ENCODE data around the gene DNMT1.
"Not testable (repeated sequence)": the region's sequence is repeated elsewhere in the genome, so short reads cannot be mapped to it uniquely, and the experiment has no call there.

DNA sequence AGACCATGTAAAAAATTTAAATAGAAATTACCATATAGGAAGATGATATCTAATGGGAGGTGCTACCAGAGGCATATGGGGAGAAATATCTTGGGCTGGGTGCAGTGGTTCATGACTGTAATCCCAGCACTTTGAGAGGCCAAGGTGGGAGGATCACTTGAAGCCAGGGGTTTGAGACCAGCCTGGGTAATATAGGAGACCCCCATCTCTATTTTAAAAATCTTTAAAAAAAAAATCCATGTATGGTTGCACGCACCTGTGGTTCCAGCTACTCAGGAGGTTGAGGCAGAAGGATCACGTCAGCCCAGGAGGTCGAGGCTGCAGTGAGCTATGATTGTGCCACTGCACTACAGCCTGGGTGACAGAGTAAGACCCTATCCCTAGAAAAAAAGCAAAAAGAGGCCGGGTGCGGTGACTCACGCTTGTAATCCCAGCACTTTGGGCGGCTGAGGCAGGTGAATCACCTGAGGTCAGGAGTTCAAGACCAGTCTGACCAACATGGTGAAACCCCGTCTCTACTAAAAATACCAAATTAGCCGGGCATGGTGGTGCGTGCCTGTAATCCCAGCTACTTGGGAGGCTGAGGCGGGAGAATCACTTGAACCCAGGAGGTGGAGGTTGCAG, 47.2 kb upstream of the DNMT1 start:
- not testable (repeated sequence) for TF ChIP-seq CTCF (IDR thresholded peaks at IDR 0.05); ZFX (IDR thresholded peaks at IDR 0.05; ENCODE audit: borderline replicate concordance)
